ENCODE data around the gene C9orf152. TPM values are rescaled to one million over a fixed set of nuclear protein-coding genes. Genes with fewer than 3 reads are reported as not detected.

C9orf152 gene
- total and polyA plus RNA-seq, 9 of the 15 experiments (the other 6 are each of a cell fraction or from before 2014, with no cell fraction given): not detected

DNA sequence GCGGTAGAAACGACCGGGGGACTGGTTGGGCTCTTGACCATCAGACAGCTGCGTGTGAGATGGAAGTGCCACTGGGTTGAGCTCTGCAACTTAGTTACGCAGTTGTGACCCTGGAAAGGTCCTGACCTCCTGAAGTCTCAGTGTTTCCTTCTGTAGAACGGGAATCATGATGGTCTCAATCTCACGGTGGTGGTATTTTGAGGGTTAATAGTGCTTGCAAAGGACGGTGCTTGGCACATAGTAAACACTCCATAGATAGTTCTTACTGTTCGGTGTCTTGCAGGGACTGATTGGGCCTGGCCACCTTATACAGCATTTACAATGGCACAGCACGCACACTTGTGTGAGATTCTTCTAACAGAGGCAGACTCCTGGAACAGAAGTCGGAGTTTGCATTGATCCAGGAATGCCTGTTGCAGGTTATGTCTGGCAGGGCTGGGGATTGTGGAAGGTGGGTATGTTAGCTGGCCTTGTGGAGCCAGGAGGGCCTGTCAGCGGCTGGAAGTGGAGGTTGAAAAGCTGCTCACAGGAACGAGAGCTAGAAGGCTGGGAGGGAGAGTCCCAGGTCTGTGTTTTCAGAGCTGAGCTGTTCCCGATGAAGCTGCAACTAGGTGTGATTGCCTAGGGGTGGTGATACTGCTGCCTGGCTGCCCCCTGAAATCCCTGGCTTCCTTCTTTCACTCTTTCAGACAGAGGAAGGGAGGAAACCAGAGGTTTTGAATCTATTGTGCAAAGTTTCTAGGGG, 49.3 kb upstream of the C9orf152 start (continued):
- TF ChIP-seq, protein P1, sequence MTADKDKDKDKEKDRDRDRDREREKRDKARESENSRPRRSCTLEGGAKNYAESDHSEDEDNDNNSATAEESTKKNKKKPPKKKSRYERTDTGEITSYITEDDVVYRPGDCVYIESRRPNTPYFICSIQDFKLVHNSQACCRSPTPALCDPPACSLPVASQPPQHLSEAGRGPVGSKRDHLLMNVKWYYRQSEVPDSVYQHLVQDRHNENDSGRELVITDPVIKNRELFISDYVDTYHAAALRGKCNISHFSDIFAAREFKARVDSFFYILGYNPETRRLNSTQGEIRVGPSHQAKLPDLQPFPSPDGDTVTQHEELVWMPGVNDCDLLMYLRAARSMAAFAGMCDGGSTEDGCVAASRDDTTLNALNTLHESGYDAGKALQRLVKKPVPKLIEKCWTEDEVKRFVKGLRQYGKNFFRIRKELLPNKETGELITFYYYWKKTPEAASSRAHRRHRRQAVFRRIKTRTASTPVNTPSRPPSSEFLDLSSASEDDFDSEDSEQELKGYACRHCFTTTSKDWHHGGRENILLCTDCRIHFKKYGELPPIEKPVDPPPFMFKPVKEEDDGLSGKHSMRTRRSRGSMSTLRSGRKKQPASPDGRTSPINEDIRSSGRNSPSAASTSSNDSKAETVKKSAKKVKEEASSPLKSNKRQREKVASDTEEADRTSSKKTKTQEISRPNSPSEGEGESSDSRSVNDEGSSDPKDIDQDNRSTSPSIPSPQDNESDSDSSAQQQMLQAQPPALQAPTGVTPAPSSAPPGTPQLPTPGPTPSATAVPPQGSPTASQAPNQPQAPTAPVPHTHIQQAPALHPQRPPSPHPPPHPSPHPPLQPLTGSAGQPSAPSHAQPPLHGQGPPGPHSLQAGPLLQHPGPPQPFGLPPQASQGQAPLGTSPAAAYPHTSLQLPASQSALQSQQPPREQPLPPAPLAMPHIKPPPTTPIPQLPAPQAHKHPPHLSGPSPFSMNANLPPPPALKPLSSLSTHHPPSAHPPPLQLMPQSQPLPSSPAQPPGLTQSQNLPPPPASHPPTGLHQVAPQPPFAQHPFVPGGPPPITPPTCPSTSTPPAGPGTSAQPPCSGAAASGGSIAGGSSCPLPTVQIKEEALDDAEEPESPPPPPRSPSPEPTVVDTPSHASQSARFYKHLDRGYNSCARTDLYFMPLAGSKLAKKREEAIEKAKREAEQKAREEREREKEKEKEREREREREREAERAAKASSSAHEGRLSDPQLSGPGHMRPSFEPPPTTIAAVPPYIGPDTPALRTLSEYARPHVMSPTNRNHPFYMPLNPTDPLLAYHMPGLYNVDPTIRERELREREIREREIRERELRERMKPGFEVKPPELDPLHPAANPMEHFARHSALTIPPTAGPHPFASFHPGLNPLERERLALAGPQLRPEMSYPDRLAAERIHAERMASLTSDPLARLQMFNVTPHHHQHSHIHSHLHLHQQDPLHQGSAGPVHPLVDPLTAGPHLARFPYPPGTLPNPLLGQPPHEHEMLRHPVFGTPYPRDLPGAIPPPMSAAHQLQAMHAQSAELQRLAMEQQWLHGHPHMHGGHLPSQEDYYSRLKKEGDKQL (CRISPR knock-in tag; IDR thresholded peaks at IDR 0.05; ENCODE audit: borderline replicate concordance): no peak
- TF ChIP-seq, protein P2, sequence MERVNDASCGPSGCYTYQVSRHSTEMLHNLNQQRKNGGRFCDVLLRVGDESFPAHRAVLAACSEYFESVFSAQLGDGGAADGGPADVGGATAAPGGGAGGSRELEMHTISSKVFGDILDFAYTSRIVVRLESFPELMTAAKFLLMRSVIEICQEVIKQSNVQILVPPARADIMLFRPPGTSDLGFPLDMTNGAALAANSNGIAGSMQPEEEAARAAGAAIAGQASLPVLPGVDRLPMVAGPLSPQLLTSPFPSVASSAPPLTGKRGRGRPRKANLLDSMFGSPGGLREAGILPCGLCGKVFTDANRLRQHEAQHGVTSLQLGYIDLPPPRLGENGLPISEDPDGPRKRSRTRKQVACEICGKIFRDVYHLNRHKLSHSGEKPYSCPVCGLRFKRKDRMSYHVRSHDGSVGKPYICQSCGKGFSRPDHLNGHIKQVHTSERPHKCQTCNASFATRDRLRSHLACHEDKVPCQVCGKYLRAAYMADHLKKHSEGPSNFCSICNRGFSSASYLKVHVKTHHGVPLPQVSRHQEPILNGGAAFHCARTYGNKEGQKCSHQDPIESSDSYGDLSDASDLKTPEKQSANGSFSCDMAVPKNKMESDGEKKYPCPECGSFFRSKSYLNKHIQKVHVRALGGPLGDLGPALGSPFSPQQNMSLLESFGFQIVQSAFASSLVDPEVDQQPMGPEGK (CRISPR knock-in tag; IDR thresholded peaks at IDR 0.05; ENCODE audit: borderline replicate concordance): peak; percentile 85; the same call in 1 of the 2 replicates
- no peak for TF ChIP-seq MCM5 (IDR thresholded peaks at IDR 0.05; ENCODE audit: low read depth)
- TF ChIP-seq ZNF347 (CRISPR knock-in tag; IDR thresholded peaks at IDR 0.05; ENCODE audit: low read depth): no peak
- TF ChIP-seq ZNF436 (CRISPR knock-in tag; IDR thresholded peaks at IDR 0.05): no peak
- no peak for TF ChIP-seq EWSR1 (IDR thresholded peaks at IDR 0.05; ENCODE audit: borderline replicate concordance, low read depth, partially characterized antibody)
- no peak for TF ChIP-seq ZNF79 (CRISPR knock-in tag; IDR thresholded peaks at IDR 0.05; ENCODE audit: low read depth)
- peak; percentile 3 for TF ChIP-seq ASH1L (IDR thresholded peaks at IDR 0.05; ENCODE audit: borderline replicate concordance, low read depth, partially characterized antibody)
- TF ChIP-seq HNRNPK (IDR thresholded peaks at IDR 0.05; ENCODE audit: low read depth, low read length, poor library complexity, severe bottlenecking): no peak
- no peak for TF ChIP-seq NCOA4 (IDR thresholded peaks at IDR 0.05; ENCODE audit: partially characterized antibody)
- no peak for TF ChIP-seq EZH2 (IDR thresholded peaks at IDR 0.05; ENCODE audit: borderline replicate concordance, low read depth, low read length)
- TF ChIP-seq, protein P3, sequence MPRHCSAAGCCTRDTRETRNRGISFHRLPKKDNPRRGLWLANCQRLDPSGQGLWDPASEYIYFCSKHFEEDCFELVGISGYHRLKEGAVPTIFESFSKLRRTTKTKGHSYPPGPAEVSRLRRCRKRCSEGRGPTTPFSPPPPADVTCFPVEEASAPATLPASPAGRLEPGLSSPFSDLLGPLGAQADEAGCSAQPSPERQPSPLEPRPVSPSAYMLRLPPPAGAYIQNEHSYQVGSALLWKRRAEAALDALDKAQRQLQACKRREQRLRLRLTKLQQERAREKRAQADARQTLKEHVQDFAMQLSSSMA (CRISPR knock-in tag; IDR thresholded peaks at IDR 0.05): no peak
- TF ChIP-seq, protein P4, sequence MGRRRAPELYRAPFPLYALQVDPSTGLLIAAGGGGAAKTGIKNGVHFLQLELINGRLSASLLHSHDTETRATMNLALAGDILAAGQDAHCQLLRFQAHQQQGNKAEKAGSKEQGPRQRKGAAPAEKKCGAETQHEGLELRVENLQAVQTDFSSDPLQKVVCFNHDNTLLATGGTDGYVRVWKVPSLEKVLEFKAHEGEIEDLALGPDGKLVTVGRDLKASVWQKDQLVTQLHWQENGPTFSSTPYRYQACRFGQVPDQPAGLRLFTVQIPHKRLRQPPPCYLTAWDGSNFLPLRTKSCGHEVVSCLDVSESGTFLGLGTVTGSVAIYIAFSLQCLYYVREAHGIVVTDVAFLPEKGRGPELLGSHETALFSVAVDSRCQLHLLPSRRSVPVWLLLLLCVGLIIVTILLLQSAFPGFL (CRISPR knock-in tag; IDR thresholded peaks at IDR 0.05): no peak
- no peak for TF ChIP-seq SNIP1 (IDR thresholded peaks at IDR 0.05; ENCODE audit: low read depth)
- TF ChIP-seq FOSL1 (tag; conservative IDR thresholded peaks at IDR 0.05): no peak
- TF ChIP-seq MTA3 (IDR thresholded peaks at IDR 0.05; ENCODE audit: borderline replicate concordance): no peak
- TF ChIP-seq PTRF (tag; IDR thresholded peaks at IDR 0.05): no peak

Data from K562 (cell line).